ENCODE results near the gene OTUD7B. TPM values are rescaled to one million over a fixed set of nuclear protein-coding genes. Genes with fewer than 3 reads are reported as not detected.

Gene OTUD7B
- total and polyA plus RNA-seq, 9 of the 15 experiments (the other 6 are each of a cell fraction or from before 2014, with no cell fraction given) = 0.96 to 18.8 (median 7.4) TPM

DNA sequence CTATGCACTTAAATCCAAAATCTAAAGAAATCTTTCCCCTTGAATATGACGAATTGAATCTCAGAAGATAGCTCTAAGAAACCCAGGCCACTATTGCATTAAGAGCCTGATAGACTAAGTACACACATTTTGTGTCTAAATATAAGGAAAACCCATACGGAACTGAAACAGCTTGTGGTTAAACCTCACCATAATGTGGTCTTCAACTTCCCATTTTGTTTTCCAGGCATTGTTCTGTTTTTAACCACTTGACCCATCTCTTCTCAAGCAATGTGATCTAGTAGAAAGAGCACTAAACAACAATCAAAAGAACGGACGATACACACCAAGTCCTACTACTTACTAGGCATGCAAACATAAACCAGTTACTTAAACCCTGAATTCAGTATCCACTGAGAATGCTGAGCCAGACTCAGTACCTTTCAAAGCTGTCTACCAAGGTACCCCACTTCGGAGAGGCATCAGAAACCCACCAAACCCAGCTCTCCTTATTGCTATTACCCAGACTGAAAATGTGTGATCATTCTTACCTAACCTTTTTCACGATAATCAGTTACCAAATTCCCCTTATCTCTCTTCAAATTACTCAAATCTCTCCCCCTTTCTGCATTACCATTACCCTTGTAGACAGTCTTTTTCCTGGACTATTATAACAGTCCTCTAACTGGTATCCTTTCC, 12.8 kb downstream of the OTUD7B start:
- intact Hi-C loops (cut with micrococcal nuclease) (no loop called here), in situ Hi-C loops (cut with MboI) (no loop called here)
- DNase-seq (ENCODE audit: extremely low read depth in 1 of 4, low spot score in 3 of 4) (no peak), ATAC-seq (no peak), FAIRE-seq (no peak)
- Histone ChIP-seq H3K4me3 (no peak overlapping the region), H3K9me3 (replicated peaks; ENCODE audit: control insufficient read depth, insufficient read depth, low read depth, low read length) (no peaks in the 10 kb centered on the region), H3K4me2 (ENCODE audit: insufficient read depth, low read length) (no peak overlapping the region), H3K9me1 (ENCODE audit: control insufficient read depth, insufficient read depth, low read length) (peaks cover 6% of the 10 kb centered on the region), H2AFZ (ENCODE audit: low read depth, low read length) (no peak overlapping the region), H4K20me1 (replicated peaks; ENCODE audit: control insufficient read depth, insufficient read depth, low read length) (peaks cover 18% of the 10 kb centered on the region), H3K79me2 (ENCODE audit: control insufficient read depth, insufficient read depth, low read length) (peaks cover 22% of the 10 kb centered on the region), H3K36me3 (ENCODE audit: control insufficient read depth, insufficient read depth, low read length) (peaks cover 44% of the 10 kb centered on the region; the same call in 2 of the 3 replicates), H3K27ac (ENCODE audit: extremely low read depth, low read depth, low read length) (no peak overlapping the region), H3K4me1 (replicated peaks in 1 of 2; ENCODE audit: control insufficient read depth in 2 of 2, insufficient read depth in 2 of 2, low read length in 2 of 2) (peaks cover under 1 to 12% of the 10 kb centered on the region in 2 experiments; a peak in 4 of 5 replicates), H3K9ac (ENCODE audit: insufficient read depth in 1 of 2, low read depth in 2 of 2, low read length in 2 of 2) (no peak overlapping the region), H3K27me3 (ENCODE audit: control insufficient read depth in 2 of 2, insufficient read depth in 2 of 2, low read length in 2 of 2) (no peaks in the 10 kb centered on the region)
- WGBS (ENCODE audit: insufficient coverage, low coverage, missing lambda C conversion rate) = 57% methylated on average over 6 of the region's 6 CpGs
- ChIA-PET CTCF (ENCODE audit: low intra/inter-chr PET ratio) (no interaction called here), POLR2A (interaction anchor here (1.0 to 8.2 kb wide), 3 partner anchors 10 to 12 kb away, joined by 3 to 63 read pairs (median 5); partner anchors contain the start of gene OTUD7B)
- BruUV-seq (replicated peaks) = no TSS peak
- TF ChIP-seq, protein P1, sequence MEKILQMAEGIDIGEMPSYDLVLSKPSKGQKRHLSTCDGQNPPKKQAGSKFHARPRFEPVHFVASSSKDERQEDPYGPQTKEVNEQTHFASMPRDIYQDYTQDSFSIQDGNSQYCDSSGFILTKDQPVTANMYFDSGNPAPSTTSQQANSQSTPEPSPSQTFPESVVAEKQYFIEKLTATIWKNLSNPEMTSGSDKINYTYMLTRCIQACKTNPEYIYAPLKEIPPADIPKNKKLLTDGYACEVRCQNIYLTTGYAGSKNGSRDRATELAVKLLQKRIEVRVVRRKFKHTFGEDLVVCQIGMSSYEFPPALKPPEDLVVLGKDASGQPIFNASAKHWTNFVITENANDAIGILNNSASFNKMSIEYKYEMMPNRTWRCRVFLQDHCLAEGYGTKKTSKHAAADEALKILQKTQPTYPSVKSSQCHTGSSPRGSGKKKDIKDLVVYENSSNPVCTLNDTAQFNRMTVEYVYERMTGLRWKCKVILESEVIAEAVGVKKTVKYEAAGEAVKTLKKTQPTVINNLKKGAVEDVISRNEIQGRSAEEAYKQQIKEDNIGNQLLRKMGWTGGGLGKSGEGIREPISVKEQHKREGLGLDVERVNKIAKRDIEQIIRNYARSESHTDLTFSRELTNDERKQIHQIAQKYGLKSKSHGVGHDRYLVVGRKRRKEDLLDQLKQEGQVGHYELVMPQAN (IDR thresholded peaks at IDR 0.05; ENCODE audit: borderline replicate concordance) = no peak
- TF ChIP-seq POLR2H (tag; IDR thresholded peaks at IDR 0.05; ENCODE audit: low read depth) = no peak
- 0 out of 4 replicates have a peak, but pooled peaks of 1 of the 2 experiments have one; percentile 19 for TF ChIP-seq RCOR1 (IDR thresholded peaks at IDR 0.05; ENCODE audit: borderline replicate concordance in 1 of 2, low read depth in 2 of 2, low read length in 2 of 2)
- no peak for TF ChIP-seq YY1 (IDR thresholded peaks at IDR 0.05; ENCODE audit: borderline replicate concordance in 1 of 3, control insufficient read depth in 1 of 3, extremely low read depth in 1 of 3, insufficient read depth in 3 of 3, insufficient read length in 1 of 3, insufficient replicate concordance in 2 of 3, low read depth in 1 of 3, low read length in 2 of 3)
- TF ChIP-seq, protein P2, sequence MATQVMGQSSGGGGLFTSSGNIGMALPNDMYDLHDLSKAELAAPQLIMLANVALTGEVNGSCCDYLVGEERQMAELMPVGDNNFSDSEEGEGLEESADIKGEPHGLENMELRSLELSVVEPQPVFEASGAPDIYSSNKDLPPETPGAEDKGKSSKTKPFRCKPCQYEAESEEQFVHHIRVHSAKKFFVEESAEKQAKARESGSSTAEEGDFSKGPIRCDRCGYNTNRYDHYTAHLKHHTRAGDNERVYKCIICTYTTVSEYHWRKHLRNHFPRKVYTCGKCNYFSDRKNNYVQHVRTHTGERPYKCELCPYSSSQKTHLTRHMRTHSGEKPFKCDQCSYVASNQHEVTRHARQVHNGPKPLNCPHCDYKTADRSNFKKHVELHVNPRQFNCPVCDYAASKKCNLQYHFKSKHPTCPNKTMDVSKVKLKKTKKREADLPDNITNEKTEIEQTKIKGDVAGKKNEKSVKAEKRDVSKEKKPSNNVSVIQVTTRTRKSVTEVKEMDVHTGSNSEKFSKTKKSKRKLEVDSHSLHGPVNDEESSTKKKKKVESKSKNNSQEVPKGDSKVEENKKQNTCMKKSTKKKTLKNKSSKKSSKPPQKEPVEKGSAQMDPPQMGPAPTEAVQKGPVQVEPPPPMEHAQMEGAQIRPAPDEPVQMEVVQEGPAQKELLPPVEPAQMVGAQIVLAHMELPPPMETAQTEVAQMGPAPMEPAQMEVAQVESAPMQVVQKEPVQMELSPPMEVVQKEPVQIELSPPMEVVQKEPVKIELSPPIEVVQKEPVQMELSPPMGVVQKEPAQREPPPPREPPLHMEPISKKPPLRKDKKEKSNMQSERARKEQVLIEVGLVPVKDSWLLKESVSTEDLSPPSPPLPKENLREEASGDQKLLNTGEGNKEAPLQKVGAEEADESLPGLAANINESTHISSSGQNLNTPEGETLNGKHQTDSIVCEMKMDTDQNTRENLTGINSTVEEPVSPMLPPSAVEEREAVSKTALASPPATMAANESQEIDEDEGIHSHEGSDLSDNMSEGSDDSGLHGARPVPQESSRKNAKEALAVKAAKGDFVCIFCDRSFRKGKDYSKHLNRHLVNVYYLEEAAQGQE (IDR thresholded peaks at IDR 0.05; ENCODE audit: borderline replicate concordance) = no peak
- TF ChIP-seq, protein P2 (CRISPR knock-in tag; IDR thresholded peaks at IDR 0.05; ENCODE audit: low read depth) = no peak
- TF ChIP-seq, protein P3, sequence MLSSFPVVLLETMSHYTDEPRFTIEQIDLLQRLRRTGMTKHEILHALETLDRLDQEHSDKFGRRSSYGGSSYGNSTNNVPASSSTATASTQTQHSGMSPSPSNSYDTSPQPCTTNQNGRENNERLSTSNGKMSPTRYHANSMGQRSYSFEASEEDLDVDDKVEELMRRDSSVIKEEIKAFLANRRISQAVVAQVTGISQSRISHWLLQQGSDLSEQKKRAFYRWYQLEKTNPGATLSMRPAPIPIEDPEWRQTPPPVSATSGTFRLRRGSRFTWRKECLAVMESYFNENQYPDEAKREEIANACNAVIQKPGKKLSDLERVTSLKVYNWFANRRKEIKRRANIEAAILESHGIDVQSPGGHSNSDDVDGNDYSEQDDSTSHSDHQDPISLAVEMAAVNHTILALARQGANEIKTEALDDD (IDR thresholded peaks at IDR 0.05) = peak; percentile 65

All from K562 (cell line).